MM.1S (cell line): Measurements from ENCODE around the gene PTPRN2.

Experiments used
- CTCF ChIP-seq: fragments of 300-600 bp; sonication (generic); IDR thresholded peaks from 2 replicates; pipeline ENCODE4 v1.5.1; 2016; ENCODE audit warnings: antibody characterized with exemption, low read length, mixed read lengths
- EZH2 ChIP-seq: fragments of 300-600 bp; sonication (generic); optimal IDR thresholded peaks from 2 replicates; pipeline ENCODE3; 2017; ENCODE audit warnings: low read depth, mild to moderate bottlenecking, antibody characterized with exemption, low read length, mixed read lengths

- no peak for TF ChIP-seq CTCF
- TF ChIP-seq EZH2, result no peak
Measured at GRCh38 chr7:158357898-158358821, 229.5 kb downstream of the PTPRN2 start.
